ENCODE measurements around the gene SORCS3. TPM values are rescaled to one million over a fixed set of nuclear protein-coding genes. Genes with fewer than 3 reads are reported as not detected.

Gene SORCS3
- total RNA-seq, 4 donors from 2014 or later = not detected

DNA sequence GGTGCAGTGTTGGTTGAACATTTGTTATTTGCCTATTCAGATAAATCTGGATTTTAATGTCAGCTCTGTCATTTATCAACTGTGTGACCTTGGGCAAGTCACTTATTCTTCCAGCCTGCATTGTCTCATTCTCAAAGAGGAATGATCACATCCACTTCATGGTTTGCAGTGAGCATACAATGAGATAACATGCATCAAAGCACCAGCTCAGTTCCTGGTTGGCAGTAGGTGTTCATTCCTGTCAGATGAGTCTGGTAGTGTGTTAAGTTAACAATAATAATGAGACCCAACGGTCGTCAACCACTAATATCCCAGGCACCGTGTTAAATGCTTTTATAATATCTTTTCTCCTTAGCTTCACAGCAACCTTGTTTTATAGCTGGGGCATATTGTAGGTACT is 137.3 kb downstream of the SORCS3 start:
- H3K4me1 ChIP-seq = no peaks in the 10 kb centered on the region
- TF ChIP-seq POLR2A (IDR thresholded peaks at IDR 0.05) = no peak
- TF ChIP-seq, protein P1, sequence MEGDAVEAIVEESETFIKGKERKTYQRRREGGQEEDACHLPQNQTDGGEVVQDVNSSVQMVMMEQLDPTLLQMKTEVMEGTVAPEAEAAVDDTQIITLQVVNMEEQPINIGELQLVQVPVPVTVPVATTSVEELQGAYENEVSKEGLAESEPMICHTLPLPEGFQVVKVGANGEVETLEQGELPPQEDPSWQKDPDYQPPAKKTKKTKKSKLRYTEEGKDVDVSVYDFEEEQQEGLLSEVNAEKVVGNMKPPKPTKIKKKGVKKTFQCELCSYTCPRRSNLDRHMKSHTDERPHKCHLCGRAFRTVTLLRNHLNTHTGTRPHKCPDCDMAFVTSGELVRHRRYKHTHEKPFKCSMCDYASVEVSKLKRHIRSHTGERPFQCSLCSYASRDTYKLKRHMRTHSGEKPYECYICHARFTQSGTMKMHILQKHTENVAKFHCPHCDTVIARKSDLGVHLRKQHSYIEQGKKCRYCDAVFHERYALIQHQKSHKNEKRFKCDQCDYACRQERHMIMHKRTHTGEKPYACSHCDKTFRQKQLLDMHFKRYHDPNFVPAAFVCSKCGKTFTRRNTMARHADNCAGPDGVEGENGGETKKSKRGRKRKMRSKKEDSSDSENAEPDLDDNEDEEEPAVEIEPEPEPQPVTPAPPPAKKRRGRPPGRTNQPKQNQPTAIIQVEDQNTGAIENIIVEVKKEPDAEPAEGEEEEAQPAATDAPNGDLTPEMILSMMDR (IDR thresholded peaks at IDR 0.05) = no peak
- H3K4me3 ChIP-seq (replicated peaks in 1 of 3) = no peak overlapping the region
- WGBS, 2 donors = 89 to 96% methylated on average over 3 of the region's 3 CpGs
- H3K27ac ChIP-seq = no peak overlapping the region
- H3K36me3 ChIP-seq = no peaks in the 10 kb centered on the region
- no peaks in the 10 kb centered on the region for H3K9me3 ChIP-seq
- intact Hi-C loops (cut with DNase I) = no loop called here
- H3K27me3 ChIP-seq = no peaks in the 10 kb centered on the region
- no peak for DNase-seq

DNA sequence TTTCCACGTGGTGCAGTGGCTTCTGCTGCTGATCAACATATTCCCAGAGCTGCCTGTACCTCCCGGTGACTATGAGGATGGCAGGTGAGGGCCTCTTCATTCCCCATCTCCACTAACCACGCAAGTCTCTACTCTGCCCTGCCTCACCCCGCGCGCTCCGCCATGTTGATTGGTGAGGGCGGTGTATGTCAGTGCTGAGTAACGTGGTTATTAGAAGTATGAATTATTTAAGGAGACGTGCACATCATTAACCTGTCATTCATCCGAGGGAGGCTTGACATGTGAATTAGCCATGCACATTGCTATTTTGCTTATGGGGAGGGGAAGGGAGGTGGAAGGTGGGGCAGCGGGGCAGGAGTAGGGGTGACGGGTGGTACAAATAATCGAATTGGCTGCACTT is 138.6 kb downstream of the SORCS3 start:
- WGBS, 2 donors = 89% methylated on average over 14 of the region's 14 CpGs
- H3K9me3 ChIP-seq = no peaks in the 10 kb centered on the region
- intact Hi-C loops (cut with DNase I) = no loop called here
- TF ChIP-seq POLR2A (IDR thresholded peaks at IDR 0.05) = no peak
- TF ChIP-seq, protein P1 (IDR thresholded peaks at IDR 0.05) = no peak
- H3K4me3 ChIP-seq (replicated peaks in 1 of 3) = no peak overlapping the region
- H3K27ac ChIP-seq = no peak overlapping the region
- no peaks in the 10 kb centered on the region for H3K4me1 ChIP-seq
- no peaks in the 10 kb centered on the region for H3K36me3 ChIP-seq
- H3K27me3 ChIP-seq = no peaks in the 10 kb centered on the region
- DNase-seq = no peak

DNA sequence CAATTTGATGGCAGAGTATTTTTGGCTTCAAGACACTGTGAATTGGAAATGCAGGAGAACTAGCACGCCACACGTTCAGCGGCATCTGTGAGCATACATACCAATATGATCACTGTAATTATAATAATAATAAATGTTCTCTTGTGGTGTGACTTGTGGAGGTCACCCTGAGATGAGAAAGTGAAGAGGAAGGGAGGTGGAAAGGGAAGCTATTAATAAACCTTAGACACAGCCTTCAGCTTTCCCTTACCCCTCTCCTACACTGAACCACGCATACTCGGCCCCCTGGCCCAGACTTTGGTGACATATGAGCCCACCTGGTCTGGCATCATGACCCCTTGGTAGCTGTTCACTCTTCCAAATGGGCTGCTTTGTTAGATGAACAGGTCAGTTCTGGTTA is 139.1 kb downstream of the SORCS3 start:
- Histone ChIP-seq H3K4me1 (no peaks in the 10 kb centered on the region), H3K4me3 (replicated peaks in 1 of 3) (no peak overlapping the region), H3K27me3 (no peaks in the 10 kb centered on the region), H3K36me3 (no peaks in the 10 kb centered on the region), H3K27ac (no peak overlapping the region), H3K9me3 (no peaks in the 10 kb centered on the region)
- TF ChIP-seq POLR2A (IDR thresholded peaks at IDR 0.05) = no peak
- TF ChIP-seq, protein P1 (IDR thresholded peaks at IDR 0.05) = no peak
- no peak for DNase-seq
- 79 to 84% methylated on average over 5 of the region's 5 CpGs for WGBS, 2 donors
- intact Hi-C loops (cut with DNase I) = no loop called here

DNA sequence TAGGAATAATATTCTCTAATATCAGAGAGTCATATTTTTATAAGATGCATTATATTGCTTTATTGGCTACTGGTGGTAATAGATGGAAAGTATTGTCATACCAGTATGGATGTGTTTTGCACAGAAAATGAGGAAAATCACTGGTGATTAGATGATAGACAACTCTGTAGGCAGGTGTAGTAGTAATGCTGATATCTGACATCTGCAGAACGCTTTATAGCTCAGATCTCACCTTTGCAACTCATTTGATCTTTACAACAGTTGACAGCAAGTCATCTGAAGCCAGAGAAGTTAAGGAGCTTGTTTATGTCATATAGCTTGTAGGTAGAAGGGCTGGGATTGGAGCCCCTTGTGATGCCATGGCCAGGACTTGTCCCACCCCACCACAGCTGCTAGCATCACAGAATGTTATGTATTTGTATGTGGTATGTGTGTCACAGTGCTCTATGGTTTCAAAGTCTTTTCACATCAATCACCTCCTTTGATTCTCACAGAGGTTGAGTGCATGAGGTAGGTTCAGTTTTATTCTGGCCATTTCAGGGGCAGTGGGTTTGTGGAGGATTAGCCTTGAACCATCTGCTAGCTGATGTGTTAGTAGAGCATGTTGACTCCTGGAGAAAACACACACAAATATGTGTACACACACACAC is 140.0 kb downstream of the SORCS3 start:
- Histone ChIP-seq H3K27ac (no peak overlapping the region), H3K9me3 (no peaks in the 10 kb centered on the region), H3K4me3 (replicated peaks in 1 of 3) (no peak overlapping the region), H3K4me1 (no peaks in the 10 kb centered on the region), H3K27me3 (no peaks in the 10 kb centered on the region), H3K36me3 (no peaks in the 10 kb centered on the region)
- no peak for DNase-seq
- TF ChIP-seq, protein P1 (IDR thresholded peaks at IDR 0.05) = no peak
- TF ChIP-seq POLR2A (IDR thresholded peaks at IDR 0.05) = no peak
- 61 to 71% methylated on average over 1 of the region's 1 CpG for WGBS, 2 donors
- intact Hi-C loops (cut with DNase I) = no loop called here

DNA sequence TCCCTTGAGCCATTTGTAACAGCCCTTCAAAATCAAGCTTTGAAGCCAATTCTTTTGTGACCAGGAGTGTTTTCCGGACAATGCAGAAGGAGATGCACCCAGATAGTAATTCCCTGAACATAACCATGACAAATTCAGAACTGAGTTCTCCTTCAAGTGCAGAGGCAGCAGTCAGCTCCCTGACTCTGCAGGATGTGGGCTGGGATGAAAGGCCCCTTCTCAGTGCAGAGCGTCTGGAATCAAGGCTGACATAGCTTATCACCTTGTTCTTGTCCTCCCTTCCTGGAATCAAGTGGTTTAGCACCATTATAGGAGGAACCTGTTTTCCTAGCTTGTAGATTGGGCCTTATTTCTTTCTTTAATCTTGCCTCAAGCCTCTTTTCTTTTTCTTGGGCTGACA is 143.4 kb downstream of the SORCS3 start:
- no peaks in the 10 kb centered on the region for H3K9me3 ChIP-seq
- DNase-seq = no peak
- no peaks in the 10 kb centered on the region for H3K27me3 ChIP-seq
- intact Hi-C loops (cut with DNase I) = no loop called here
- no peaks in the 10 kb centered on the region for H3K36me3 ChIP-seq
- H3K27ac ChIP-seq = no peak overlapping the region
- TF ChIP-seq POLR2A (IDR thresholded peaks at IDR 0.05) = no peak
- TF ChIP-seq, protein P1 (IDR thresholded peaks at IDR 0.05) = no peak
- H3K4me3 ChIP-seq (replicated peaks in 1 of 3) = no peak overlapping the region
- 58 to 70% methylated on average over 2 of the region's 2 CpGs for WGBS, 2 donors
- H3K4me1 ChIP-seq = no peaks in the 10 kb centered on the region
